Keratinocyte (primary cell): ENCODE results near the gene PLXNA2. TPM values are rescaled to one million over a fixed set of nuclear protein-coding genes. Genes with fewer than 3 reads are reported as not detected.

Source experiments
- DNase-seq: peaks from one replicate; pipeline ENCODE4 v3.0.0-alpha.2; 2011; ENCODE audit warnings: low read depth, missing footprints, low spot score
- FAIRE-seq: peaks from 2 replicates; lab custom pipeline; 2011; peaks lifted over from hg19 to GRCh38; lab: Jason Lieb, UNC
- H2AFZ ChIP-seq: 2 replicates; pipeline ENCODE4 v1.6.0; 2012; ENCODE audit warnings: low read length, control low read depth, inconsistent platforms; ENCODE audit not compliant: control insufficient read depth
- H3K27ac ChIP-seq: 2 replicates; pipeline ENCODE4 v1.5.1; 2011; ENCODE audit warnings: low read length; ENCODE audit not compliant: control insufficient read depth, insufficient read depth
- H3K27me3 ChIP-seq: 3 replicates; pipeline ENCODE4 v1.6.0; 2011; ENCODE audit warnings: low read length; ENCODE audit not compliant: control insufficient read depth, insufficient read depth; ENCODE audit errors: extremely low read depth
- H3K36me3 ChIP-seq, 2 experiments: 2 replicates in 1 of 2; 3 replicates in 1 of 2; pipeline ENCODE4 v1.5.1; 2011; ENCODE audit warnings: low read length in 2 of 2, mild to moderate bottlenecking in 1 of 2; ENCODE audit not compliant: control insufficient read depth in 2 of 2, insufficient read depth in 2 of 2; ENCODE audit errors: extremely low read depth in 1 of 2
- H3K4me1 ChIP-seq: 3 replicates; pipeline ENCODE4 v1.5.1; 2011; ENCODE audit warnings: low read length; ENCODE audit not compliant: control insufficient read depth, insufficient read depth; ENCODE audit errors: extremely low read depth
- H3K4me2 ChIP-seq: 3 replicates; pipeline ENCODE4 v1.6.0; 2011; ENCODE audit warnings: low read depth, low read length; ENCODE audit not compliant: control insufficient read depth, insufficient read depth; ENCODE audit errors: extremely low read depth
- H3K4me3 ChIP-seq, 3 experiments: fragments of 200-600 bp in 1 of 3; sonication (generic) in 1 of 3; 2 replicates in 2 of 3; 3 replicates in 1 of 3; pipeline ENCODE4 v1.5.1; 2011 to 2016; ENCODE audit warnings: low read length in 3 of 3, mild to moderate bottlenecking in 3 of 3, control low read depth in 2 of 3, inconsistent platforms in 1 of 3, low read depth in 1 of 3, mixed read lengths in 1 of 3, mixed run types in 1 of 3, moderate library complexity in 1 of 3; ENCODE audit not compliant: control insufficient read depth in 2 of 3, insufficient read depth in 2 of 3; ENCODE audit errors: extremely low read depth in 1 of 3
- H3K79me2 ChIP-seq: 2 replicates; pipeline ENCODE4 v1.6.0; 2012; ENCODE audit warnings: low read length; ENCODE audit not compliant: control insufficient read depth, insufficient read depth
- H3K9ac ChIP-seq: 3 replicates; pipeline ENCODE4 v1.6.0; 2011; ENCODE audit warnings: low read length; ENCODE audit not compliant: control insufficient read depth, insufficient read depth; ENCODE audit errors: extremely low read depth
- H3K9me1 ChIP-seq: 3 replicates; pipeline ENCODE4 v1.6.0; 2011; ENCODE audit warnings: low read length; ENCODE audit not compliant: control insufficient read depth, insufficient read depth; ENCODE audit errors: extremely low read depth
- H3K9me3 ChIP-seq: 2 replicates; pipeline ENCODE4 v1.5.1; 2012; ENCODE audit warnings: low read depth, low read length; ENCODE audit not compliant: control insufficient read depth
- H4K20me1 ChIP-seq: 3 replicates; pipeline ENCODE4 v1.6.0; 2011; ENCODE audit warnings: low read length; ENCODE audit not compliant: control insufficient read depth, insufficient read depth; ENCODE audit errors: extremely low read depth
- EZH2 ChIP-seq: IDR thresholded peaks from one replicate; pipeline ENCODE4 v1.6.1; 2012; ENCODE audit warnings: inconsistent platforms, mild to moderate bottlenecking, low read length, moderate library complexity
- dilution Hi-C: fragments of 300-500 bp; cut with MboI; formaldehyde crosslinking; loops from one replicate; pipeline ENCODE4 v1.7.0; 2020; ENCODE audit warnings: low sequenced_read_pairs; ENCODE audit not compliant: extremely low pct_ligation_motif_present
- polyA plus RNA-seq, 5 experiments: library from polyadenylated mRNA; depleted of rRNA in 3 of 5; stranded (reverse) in 3 of 5; stranded (forward) in 1 of 5; unstranded in 1 of 5; fragments of >200 nt; gene quantifications; 1 replicate in 1 of 5; 2 replicates in 3 of 5; 3 replicates in 1 of 5; pipeline versions ENCODE4 v1.2.1 to v1.2.3, GENCODE V29; 2011 to 2012; ENCODE audit warnings: missing spikeins in 2 of 5, low read depth in 1 of 5, low replicate concordance in 1 of 5
- TF ChIP-seq, protein P1 (sequence below), 3 experiments: IDR thresholded peaks in 1 of 3; conservative IDR thresholded peaks in 1 of 3; optimal IDR thresholded peaks in 1 of 3; 2 replicates in 2 of 3; 3 replicates in 1 of 3; pipeline versions ENCODE3 to v1.5.1; 2011; ENCODE audit warnings: low read length in 3 of 3, mild to moderate bottlenecking in 3 of 3, moderate library complexity in 2 of 3, control low read depth in 1 of 3, inconsistent platforms in 1 of 3; ENCODE audit not compliant: insufficient read depth in 2 of 3; ENCODE audit errors: extremely low read depth in 1 of 3

The PLXNA2 gene
- polyA plus RNA-seq, 1 donor (not counting 4 experiments of a cell fraction or from before 2014, with no cell fraction given): 6.7 TPM

DNA sequence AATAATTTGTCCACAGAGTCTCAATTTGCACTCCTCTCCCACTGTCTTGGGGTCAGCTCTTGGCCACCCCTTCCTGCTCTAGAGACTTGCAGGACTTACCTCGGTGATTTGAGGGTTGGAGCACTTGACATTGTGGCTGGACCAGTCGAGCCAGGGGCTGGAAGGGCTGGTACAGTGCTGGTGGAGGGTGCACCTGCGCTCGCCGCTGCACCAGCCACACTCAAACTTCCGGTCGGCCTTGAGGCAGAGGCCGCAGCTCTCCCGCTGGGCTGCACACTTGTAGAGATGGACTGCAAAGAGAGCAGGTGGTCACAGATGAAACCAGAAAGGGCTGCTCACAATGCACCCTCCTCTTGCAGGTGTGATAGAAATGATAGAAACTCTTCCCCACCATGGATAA, 165.0 kb downstream of the PLXNA2 start:
- peaks cover 8 to 13% of the 10 kb centered on the region in 2 experiments for H3K36me3 ChIP-seq
- no peaks in the 10 kb centered on the region for H3K9me3 ChIP-seq
- FAIRE-seq: no peak
- H4K20me1 ChIP-seq: no peaks in the 10 kb centered on the region
- dilution Hi-C loops: no loop called here
- no peaks in the 10 kb centered on the region for H3K27me3 ChIP-seq
- TF ChIP-seq EZH2: no peak
- TF ChIP-seq, protein P1, sequence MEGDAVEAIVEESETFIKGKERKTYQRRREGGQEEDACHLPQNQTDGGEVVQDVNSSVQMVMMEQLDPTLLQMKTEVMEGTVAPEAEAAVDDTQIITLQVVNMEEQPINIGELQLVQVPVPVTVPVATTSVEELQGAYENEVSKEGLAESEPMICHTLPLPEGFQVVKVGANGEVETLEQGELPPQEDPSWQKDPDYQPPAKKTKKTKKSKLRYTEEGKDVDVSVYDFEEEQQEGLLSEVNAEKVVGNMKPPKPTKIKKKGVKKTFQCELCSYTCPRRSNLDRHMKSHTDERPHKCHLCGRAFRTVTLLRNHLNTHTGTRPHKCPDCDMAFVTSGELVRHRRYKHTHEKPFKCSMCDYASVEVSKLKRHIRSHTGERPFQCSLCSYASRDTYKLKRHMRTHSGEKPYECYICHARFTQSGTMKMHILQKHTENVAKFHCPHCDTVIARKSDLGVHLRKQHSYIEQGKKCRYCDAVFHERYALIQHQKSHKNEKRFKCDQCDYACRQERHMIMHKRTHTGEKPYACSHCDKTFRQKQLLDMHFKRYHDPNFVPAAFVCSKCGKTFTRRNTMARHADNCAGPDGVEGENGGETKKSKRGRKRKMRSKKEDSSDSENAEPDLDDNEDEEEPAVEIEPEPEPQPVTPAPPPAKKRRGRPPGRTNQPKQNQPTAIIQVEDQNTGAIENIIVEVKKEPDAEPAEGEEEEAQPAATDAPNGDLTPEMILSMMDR (optimal IDR thresholded peaks at IDR 0.05 in 1 of 3, IDR thresholded peaks at IDR 0.05 in 1 of 3, conservative IDR thresholded peaks at IDR 0.05 in 1 of 3; ENCODE audit: extremely low read depth in 1 of 3, insufficient read depth in 2 of 3, low read length in 3 of 3): no peak
- no peak overlapping the region for H3K27ac ChIP-seq
- DNase-seq: no peak
- H3K9me1 ChIP-seq: no peaks in the 10 kb centered on the region
- no peaks in the 10 kb centered on the region for H3K79me2 ChIP-seq
- H3K4me1 ChIP-seq: no peaks in the 10 kb centered on the region
- no peak overlapping the region for H3K4me2 ChIP-seq
- H3K9ac ChIP-seq: no peak overlapping the region
- no peak overlapping the region for H2AFZ ChIP-seq
- no peak overlapping the region for H3K4me3 ChIP-seq

DNA sequence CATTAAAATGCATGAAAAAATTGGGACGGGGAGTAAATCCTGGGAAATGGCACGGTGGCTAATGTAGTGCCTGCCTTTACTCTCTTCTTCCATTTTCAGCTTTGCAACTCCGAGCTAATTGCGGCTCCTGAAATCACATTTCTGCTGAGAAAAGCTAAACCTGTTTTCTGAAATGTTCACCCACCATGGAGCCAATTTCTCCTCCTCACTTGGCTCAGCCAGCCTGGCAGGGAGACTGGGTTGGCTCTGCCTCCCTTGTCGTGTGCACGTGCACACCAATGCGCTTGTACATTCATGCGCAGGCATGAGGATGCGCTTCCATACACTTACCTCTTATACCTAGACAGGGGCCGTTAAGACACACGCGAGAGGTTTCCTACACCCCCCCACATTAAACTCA, 165.4 kb downstream of the PLXNA2 start:
- no peaks in the 10 kb centered on the region for H3K9me3 ChIP-seq
- FAIRE-seq: no peak

More for the DNA sequence above, 165.4 kb downstream of the PLXNA2 start:
- dilution Hi-C loops: no loop called here
- no peak overlapping the region for H2AFZ ChIP-seq
- DNase-seq: no peak
- no peaks in the 10 kb centered on the region for H3K9me1 ChIP-seq
- no peak overlapping the region for H3K9ac ChIP-seq
- TF ChIP-seq, protein P1 (optimal IDR thresholded peaks at IDR 0.05 in 1 of 3, IDR thresholded peaks at IDR 0.05 in 1 of 3, conservative IDR thresholded peaks at IDR 0.05 in 1 of 3; ENCODE audit: extremely low read depth in 1 of 3, insufficient read depth in 2 of 3, low read length in 3 of 3): no peak
- no peak for TF ChIP-seq EZH2
- no peaks in the 10 kb centered on the region for H3K79me2 ChIP-seq
- H3K27ac ChIP-seq: no peak overlapping the region
- no peaks in the 10 kb centered on the region for H3K27me3 ChIP-seq
- H3K36me3 ChIP-seq: peaks cover 7 to 13% of the 10 kb centered on the region in 2 experiments
- H3K4me1 ChIP-seq: no peaks in the 10 kb centered on the region
- H3K4me3 ChIP-seq: no peak overlapping the region
- no peak overlapping the region for H3K4me2 ChIP-seq
- H4K20me1 ChIP-seq: no peaks in the 10 kb centered on the region
